Sigmoid colon (tissue), 7 donors: ENCODE results near the gene TMEM109. TPM values are rescaled to one million over a fixed set of nuclear protein-coding genes. Genes with fewer than 3 reads are reported as not detected.

ENCODE experiments used
- DNase-seq: peaks from one replicate; pipeline ENCODE4 v3.0.0-alpha.2; 2019
- H3K27ac ChIP-seq, 4 donors: fragments of 200-600 bp; sonication (generic); one replicate each; pipeline ENCODE4 v1.5.1; 2016 to 2019; ENCODE audit warnings: mild to moderate bottlenecking in 1 of 4
- H3K27me3 ChIP-seq, 3 donors: fragments of 200-600 bp; sonication (generic); one replicate each; pipeline ENCODE4 v1.5.1; 2019; ENCODE audit warnings: mild to moderate bottlenecking in 1 of 3
- H3K36me3 ChIP-seq, 4 donors: fragments of 200-600 bp; sonication (generic); one replicate each; pipeline ENCODE4 v1.5.1; 2016 to 2019
- H3K4me1 ChIP-seq, 4 donors: fragments of 200-600 bp; sonication (generic); one replicate each; pipeline ENCODE4 v1.5.1; 2017 to 2019
- H3K4me3 ChIP-seq, 4 donors: fragments of 200-600 bp; sonication (generic); one replicate each; pipeline ENCODE4 v1.5.1; 2017 to 2019; ENCODE audit warnings: mild to moderate bottlenecking in 2 of 4, moderate library complexity in 1 of 4
- H3K9me3 ChIP-seq, 4 donors: fragments of 200-600 bp in 3 of 4; sonication (generic) in 3 of 4; one replicate each; pipeline versions ENCODE4 v1.5.1 to v1.6.1; 2013 to 2019
- EP300 ChIP-seq, 4 donors: sonication (generic); formaldehyde crosslinking; IDR thresholded peaks; one replicate each; pipeline ENCODE4 v1.6.1; 2017; ENCODE audit warnings: antibody characterized with exemption in 4 of 4
- POLR2A ChIP-seq, 2 donors: fragments of 450-650 bp; IDR thresholded peaks; one replicate each; pipeline ENCODE4 v1.6.1; 2016; ENCODE audit warnings: antibody characterized with exemption in 2 of 2, mild to moderate bottlenecking in 2 of 2, moderate library complexity in 2 of 2
- POLR2AphosphoS5 ChIP-seq, 4 donors: sonication (generic); formaldehyde crosslinking; IDR thresholded peaks; one replicate each; pipeline ENCODE4 v1.6.1; 2017; ENCODE audit warnings: antibody characterized with exemption in 4 of 4
- WGBS, 2 donors: extraction: QIAGEN DNeasy Blood & Tissue Kit; methylation state at CpG; one replicate each; pipeline ENCODE4 v1.1.7; 2013; 5-methylcytosine and 5-hydroxymethylcytosine counted together
- intact Hi-C: fragments of 100-400 bp; cut with DNase I; formaldehyde crosslinking; loops from one replicate; pipeline ENCODE4 v1.15.1; 2023
- polyA plus RNA-seq, 3 donors: library from polyadenylated mRNA; stranded (reverse); fragments of 200-250 nt; gene quantifications; one replicate each; pipeline ENCODE4 v1.2.3, GENCODE V29; 2013
- total RNA-seq, 4 donors: library from RNA; depleted of rRNA; stranded (reverse); fragments of >200 nt; gene quantifications; one replicate each; pipeline ENCODE4 v1.1.0, GENCODE V29; 2016
- TF ChIP-seq, protein P1 (sequence below), 4 experiments: fragments of 450-650 bp in 3 of 4; fragments of 200-600 bp in 1 of 4; IDR thresholded peaks; one replicate each; pipeline ENCODE4 v1.5.1; 2016 to 2019; ENCODE audit warnings: antibody characterized with exemption in 4 of 4, mild to moderate bottlenecking in 3 of 4, moderate library complexity in 2 of 4
- donor health status: healthy with polysubstance abuse.
- donor health status: Bipolar disorder and iron deficiency.
- donor health status: healthy.

Gene TMEM109
- total and polyA plus RNA-seq, 7 donors: 16.2 to 115 (median 86.2) TPM

DNA sequence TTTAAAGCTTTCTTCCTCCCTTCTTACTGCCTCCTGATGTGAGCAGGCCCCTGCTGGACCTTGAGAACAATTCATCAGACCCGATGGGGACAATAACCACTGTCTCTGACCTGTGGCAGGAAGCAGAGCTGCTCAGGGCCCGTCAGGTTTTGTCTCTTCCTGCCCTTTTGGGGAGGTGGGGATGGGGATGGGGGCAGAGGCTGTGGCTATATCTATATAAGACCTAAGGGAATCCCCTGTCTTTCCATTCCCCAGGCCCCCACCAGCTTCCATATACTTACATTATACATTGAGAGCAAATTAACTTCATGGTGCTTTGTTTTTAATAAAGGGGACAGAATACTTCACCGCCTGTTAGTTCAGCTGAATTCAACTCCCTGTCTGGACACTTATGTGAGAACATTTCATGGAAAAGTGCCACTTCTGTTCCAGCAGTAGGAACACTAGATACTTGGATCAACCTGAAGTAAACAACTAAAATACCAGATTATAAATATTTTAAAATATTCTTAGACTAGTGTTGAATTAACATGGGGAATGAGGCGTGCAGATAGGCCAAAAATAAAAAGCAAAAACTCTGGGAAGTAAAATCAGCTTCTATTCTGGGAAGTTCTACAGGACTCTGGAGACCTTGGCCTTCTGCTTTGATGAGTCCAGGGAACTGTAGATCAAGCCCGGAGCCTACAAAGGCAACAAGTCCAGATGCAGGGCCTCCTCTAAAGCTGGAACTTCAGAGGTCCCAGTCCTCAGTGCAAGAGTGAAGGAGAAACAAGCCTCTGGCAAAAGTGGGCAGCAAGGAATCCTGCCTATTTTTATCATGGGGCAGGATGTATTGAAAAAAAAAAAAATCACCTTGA is 35.5 kb upstream of the TMEM109 start:
- TF ChIP-seq, protein P1, sequence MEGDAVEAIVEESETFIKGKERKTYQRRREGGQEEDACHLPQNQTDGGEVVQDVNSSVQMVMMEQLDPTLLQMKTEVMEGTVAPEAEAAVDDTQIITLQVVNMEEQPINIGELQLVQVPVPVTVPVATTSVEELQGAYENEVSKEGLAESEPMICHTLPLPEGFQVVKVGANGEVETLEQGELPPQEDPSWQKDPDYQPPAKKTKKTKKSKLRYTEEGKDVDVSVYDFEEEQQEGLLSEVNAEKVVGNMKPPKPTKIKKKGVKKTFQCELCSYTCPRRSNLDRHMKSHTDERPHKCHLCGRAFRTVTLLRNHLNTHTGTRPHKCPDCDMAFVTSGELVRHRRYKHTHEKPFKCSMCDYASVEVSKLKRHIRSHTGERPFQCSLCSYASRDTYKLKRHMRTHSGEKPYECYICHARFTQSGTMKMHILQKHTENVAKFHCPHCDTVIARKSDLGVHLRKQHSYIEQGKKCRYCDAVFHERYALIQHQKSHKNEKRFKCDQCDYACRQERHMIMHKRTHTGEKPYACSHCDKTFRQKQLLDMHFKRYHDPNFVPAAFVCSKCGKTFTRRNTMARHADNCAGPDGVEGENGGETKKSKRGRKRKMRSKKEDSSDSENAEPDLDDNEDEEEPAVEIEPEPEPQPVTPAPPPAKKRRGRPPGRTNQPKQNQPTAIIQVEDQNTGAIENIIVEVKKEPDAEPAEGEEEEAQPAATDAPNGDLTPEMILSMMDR (IDR thresholded peaks at IDR 0.05): no peak
- TF ChIP-seq POLR2AphosphoS5 (IDR thresholded peaks at IDR 0.05) (no peak), EP300 (IDR thresholded peaks at IDR 0.05) (no peak), POLR2A (IDR thresholded peaks at IDR 0.05) (no peak)
- Histone ChIP-seq H3K27ac (peak overlapping the region; percentile 4 to 63 (median 21)), H3K4me3 (no peak overlapping the region), H3K36me3 (peaks cover 0 to 27% (median 9%) of the 10 kb centered on the region in 4 donors), H3K4me1 (no peaks in the 10 kb centered on the region), H3K27me3 (no peaks in the 10 kb centered on the region), H3K9me3 (no peaks in the 10 kb centered on the region)
- no peak for DNase-seq
- intact Hi-C loops: no loop called here
- WGBS, 2 donors: 79% methylated on average over 5 of the region's 5 CpGs

DNA sequence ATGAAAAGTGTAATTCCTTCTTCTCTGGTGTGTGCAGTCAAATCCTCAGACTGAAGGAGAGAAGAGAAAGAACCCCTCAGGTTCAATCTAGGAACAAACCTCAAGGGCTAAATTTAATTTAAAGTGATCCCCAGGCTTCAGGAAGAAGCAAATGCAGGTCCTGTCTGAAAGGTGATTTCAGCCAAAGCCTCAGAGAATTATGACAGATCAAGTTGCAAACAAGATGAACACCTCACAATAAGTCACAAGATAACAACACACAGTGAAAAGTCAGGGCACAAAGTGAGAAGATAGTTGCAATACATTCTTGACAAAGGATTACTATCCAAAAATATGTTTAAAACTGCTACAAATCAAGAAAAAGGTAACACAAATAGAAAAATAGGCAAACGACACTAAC is 34.9 kb upstream of the TMEM109 start:
- Histone ChIP-seq H3K4me1 (no peaks in the 10 kb centered on the region), H3K27ac (peak overlapping the region in 2 of 4 donors; percentile 4 to 63), H3K9me3 (no peaks in the 10 kb centered on the region), H3K4me3 (no peak overlapping the region), H3K27me3 (no peaks in the 10 kb centered on the region), H3K36me3 (peaks cover 0 to 27% (median 9%) of the 10 kb centered on the region in 4 donors)
- no peak for TF ChIP-seq EP300 (IDR thresholded peaks at IDR 0.05)
- no peak for TF ChIP-seq POLR2AphosphoS5 (IDR thresholded peaks at IDR 0.05)
- TF ChIP-seq POLR2A (IDR thresholded peaks at IDR 0.05): no peak
- TF ChIP-seq, protein P1 (IDR thresholded peaks at IDR 0.05): no peak
- intact Hi-C loops: no loop called here
- DNase-seq: no peak
- 87 to 91% methylated on average over 1 of the region's 1 CpG for WGBS, 2 donors

DNA sequence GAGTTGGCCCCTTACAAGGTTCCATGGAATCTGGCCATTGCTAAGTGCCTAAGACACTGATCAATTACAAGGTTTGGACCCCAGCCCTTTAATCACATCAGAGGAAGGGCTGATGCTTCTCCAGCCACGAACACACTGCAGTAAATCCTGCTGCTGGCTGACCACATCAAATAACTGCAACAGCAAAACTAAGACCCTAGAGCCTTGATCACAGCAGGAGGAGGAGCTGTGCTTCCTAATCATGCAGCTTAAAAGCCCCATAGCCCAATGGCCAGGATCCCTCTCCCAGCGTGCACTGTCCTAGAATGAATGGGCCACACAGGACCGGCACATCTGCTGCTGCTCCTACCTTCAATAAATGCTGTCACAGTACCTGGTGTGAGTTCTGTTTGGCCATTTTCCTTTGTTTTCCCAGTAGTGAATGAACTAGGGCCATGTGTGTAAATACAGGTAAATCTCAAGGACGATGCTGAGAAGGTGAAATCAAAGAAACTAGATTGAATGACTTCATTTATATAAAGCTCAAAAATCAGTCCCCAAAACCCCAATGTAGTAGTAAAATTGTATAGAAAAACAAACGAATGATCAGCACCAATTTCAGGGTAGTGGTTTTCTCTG is 33.9 kb upstream of the TMEM109 start:
- no peak for DNase-seq
- WGBS, 2 donors: 81 to 86% methylated on average over 5 of the region's 5 CpGs
- no peaks in the 10 kb centered on the region for H3K27me3 ChIP-seq
- intact Hi-C loops: no loop called here
- no peak overlapping the region for H3K4me3 ChIP-seq
- H3K4me1 ChIP-seq: no peaks in the 10 kb centered on the region
- peaks cover 0 to 27% (median 9%) of the 10 kb centered on the region in 4 donors for H3K36me3 ChIP-seq
- peak overlapping the region in 1 of 4 donors; percentile 63 for H3K27ac ChIP-seq
- no peaks in the 10 kb centered on the region for H3K9me3 ChIP-seq
- TF ChIP-seq POLR2A (IDR thresholded peaks at IDR 0.05) (no peak), EP300 (IDR thresholded peaks at IDR 0.05) (no peak), POLR2AphosphoS5 (IDR thresholded peaks at IDR 0.05) (no peak)
- TF ChIP-seq, protein P1 (IDR thresholded peaks at IDR 0.05): no peak

DNA sequence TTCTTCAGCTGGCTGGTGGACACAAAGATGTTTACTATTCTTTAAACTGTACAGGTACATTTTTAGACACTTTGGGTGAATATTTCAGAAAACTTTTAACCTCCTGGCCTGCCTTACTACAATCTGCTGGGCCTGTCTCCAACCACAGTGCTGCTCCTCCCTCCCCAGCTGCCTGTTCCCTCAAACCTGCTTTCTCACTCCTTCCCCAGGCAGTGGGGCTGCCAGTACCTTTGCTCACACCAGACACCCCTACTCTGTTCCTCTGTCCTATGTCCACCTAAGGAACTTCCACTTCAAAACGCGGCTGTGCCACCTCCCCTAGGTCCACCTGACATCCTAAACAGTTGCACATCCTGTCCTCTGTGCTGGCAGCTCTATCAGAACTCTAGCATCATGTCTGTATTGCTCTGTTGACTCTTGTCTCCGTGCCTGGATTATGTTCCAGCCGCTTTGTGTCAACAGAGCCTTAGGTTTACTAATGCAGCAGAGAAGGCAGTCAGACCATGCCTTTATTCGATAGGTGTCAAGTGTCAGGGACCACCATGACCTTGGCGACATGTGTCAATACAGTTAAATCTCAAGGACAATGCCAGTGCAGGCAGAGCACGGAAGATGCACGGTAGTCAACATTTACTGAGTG is 33.2 kb upstream of the TMEM109 start:
- Histone ChIP-seq H3K4me1 (no peaks in the 10 kb centered on the region), H3K9me3 (no peaks in the 10 kb centered on the region), H3K36me3 (peaks cover 0 to 27% (median 9%) of the 10 kb centered on the region in 4 donors), H3K27ac (no peak overlapping the region), H3K4me3 (no peak overlapping the region), H3K27me3 (no peaks in the 10 kb centered on the region)
- intact Hi-C loops: no loop called here
- no peak for DNase-seq
- WGBS, 2 donors: 76 to 82% methylated on average over 8 of the region's 8 CpGs
- no peak for TF ChIP-seq EP300 (IDR thresholded peaks at IDR 0.05)
- TF ChIP-seq, protein P1 (IDR thresholded peaks at IDR 0.05): no peak
- no peak for TF ChIP-seq POLR2A (IDR thresholded peaks at IDR 0.05)
- no peak for TF ChIP-seq POLR2AphosphoS5 (IDR thresholded peaks at IDR 0.05)
